ENCODE measurements around the gene NAMPT. TPM values are rescaled to one million over a fixed set of nuclear protein-coding genes. Genes with fewer than 3 reads are reported as not detected.
"Not testable (repeated sequence)": the region's sequence is repeated elsewhere in the genome, so short reads cannot be mapped to it uniquely, and the experiment has no call there.

Gene NAMPT
- total RNA-seq, 1 experiment from 2014 or later, result 33.4 TPM

DNA sequence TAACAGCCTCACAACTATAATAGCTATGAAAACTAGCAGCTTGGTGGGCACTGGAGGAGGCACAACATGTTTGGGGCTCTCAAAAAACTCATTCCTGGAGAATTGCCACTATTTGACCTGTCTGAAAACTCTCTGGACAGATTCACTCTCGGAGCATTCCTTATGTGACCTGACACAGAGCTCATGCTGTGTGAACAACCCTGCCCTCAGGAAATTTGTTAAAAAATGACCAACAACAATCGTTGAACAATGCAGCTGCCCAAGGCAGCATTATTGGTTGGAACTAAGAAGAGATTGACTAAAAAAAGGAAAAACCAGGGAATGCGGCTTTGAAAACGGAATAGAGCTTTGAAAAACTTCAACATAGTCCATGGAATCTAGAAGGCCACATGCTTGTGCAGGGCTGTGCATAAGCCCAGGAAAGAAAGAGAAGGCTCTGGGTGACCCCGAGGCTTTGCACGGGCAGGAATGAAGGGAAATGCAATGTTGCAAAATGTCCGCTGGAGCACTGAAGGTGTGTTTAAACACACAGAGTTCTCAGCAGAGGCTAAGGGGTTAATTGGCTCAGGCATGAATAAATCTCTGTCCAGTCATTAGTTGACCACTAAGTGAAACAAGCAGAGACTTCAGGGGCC is 52.8 kb downstream of the NAMPT start:
- no peak for DNase-seq (ENCODE audit: low spot score)

DNA sequence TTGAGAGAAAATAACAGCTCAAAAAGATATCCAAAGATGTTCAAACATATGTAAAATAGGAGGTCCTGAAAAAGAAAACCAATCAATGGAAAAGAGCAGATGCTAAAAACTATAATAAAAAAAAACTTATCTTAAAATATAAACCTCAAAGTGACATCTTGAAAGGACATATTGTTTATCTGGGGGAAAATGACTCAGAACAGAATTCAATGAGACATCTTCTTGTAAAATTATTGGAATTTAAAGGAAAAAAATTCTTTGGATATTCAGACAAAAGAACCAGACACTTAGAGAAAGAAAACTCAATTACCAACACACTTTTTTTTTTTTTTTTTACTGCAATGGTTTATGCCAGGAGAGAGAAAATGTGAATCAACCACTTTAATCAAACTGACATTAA is 58.9 kb downstream of the NAMPT start:
- DNase-seq (ENCODE audit: low spot score), result no peak

GRCh38 chr7:106224797-106225196 is 60.0 kb downstream of the NAMPT start:
- DNase-seq (ENCODE audit: low spot score), result no peak

- no peak for DNase-seq (ENCODE audit: low spot score)
Measured at GRCh38 chr7:106223156-106223555, 61.6 kb downstream of the NAMPT start.

- no peak for DNase-seq (ENCODE audit: low spot score)
Measured at GRCh38 chr7:106222545-106222944, 62.2 kb downstream of the NAMPT start.

DNA sequence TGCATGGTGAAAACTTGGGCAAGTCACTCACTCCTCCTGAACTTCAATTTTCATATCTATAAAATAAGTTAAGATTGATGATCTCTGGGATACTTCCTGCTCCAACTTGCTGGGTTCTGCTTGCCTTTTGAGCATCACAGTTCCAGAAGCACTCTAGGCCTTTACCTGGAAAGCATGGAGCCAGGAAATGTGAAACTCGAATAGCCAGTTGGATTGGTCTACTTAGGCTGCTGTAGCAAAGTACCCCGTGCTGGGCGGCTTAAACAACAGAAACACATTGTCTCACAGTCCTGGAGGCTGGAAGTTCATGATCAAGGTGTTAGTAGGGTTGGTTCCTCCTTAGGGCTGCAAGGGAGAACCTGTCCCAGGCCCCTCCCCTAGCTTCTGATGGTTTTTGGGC is 64.5 kb downstream of the NAMPT start:
- DNase-seq (ENCODE audit: low spot score), result peak; percentile 45

DNA sequence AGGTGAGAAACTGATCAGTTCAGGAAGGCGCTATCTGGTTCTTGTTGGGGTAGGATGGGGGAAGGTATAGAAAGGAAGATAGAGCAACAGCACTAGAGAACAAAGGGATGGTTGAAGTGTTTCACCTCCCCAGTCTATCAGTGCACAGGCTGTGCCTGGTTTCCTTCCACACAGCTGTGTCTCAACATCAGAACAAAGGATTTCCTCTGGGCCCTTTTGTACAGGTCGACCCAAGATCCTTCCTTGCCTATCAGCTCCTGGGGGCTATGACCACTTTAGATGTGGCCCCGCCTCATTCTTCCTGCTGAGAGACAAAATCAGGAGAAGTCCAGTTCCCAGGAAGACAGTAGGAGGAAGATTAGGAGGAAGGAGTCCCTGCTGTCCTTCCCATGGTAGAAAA is 65.6 kb downstream of the NAMPT start:
- DNase-seq (ENCODE audit: low spot score), result no peak

GRCh38 chr7:106218546-106218945 is 66.2 kb downstream of the NAMPT start:
- DNase-seq (ENCODE audit: low spot score), result no peak

- peak; percentile 86 for DNase-seq (ENCODE audit: low spot score)
Measured at GRCh38 chr7:106216923-106217542, 67.8 kb downstream of the NAMPT start.

DNA sequence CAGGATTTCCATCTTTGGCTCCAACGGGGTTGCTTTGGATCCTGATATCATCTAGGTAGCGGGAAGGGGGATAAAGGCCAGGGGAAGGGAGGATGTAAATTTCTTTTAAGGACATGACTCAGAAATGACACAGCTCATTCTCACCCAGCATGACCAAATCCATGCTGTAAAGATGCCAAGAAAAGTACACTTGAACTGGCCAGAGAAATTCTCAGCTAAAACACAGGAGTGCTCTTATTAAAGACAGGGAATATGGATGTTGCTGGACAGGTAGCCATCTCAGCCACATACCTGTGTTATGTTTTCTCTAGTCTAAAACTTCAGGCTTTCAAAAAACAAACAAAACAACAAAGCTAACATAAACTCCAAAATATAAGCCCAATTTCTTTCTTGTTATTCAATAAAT is 68.3 kb downstream of the NAMPT start:
- peak; percentile 84 for DNase-seq (ENCODE audit: low spot score)

- DNase-seq (ENCODE audit: low spot score), result peak; percentile 30
Measured at GRCh38 chr7:106215868-106216516, 68.8 kb downstream of the NAMPT start.

DNA sequence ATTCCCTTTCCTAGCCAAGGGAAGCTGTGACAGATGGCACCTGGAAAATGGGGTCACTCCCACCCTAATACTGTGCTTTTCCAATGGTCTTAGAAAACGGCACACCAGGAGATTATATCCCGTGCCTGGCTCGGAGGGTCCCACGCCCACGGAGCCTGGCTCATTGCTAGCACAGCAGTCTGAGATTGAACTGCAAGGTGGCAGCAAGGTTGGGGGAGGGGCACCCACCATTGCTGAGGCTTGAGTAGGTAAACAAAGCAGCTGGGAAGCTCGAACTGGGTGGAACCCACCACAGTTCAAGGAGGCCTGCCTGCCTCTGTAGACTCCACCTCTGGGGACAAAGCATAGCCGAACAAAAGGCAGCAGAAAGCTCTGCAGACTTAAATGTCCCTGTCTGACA is 75.8 kb downstream of the NAMPT start:
- DNase-seq (ENCODE audit: low spot score), result not testable (repeated sequence)

DNA sequence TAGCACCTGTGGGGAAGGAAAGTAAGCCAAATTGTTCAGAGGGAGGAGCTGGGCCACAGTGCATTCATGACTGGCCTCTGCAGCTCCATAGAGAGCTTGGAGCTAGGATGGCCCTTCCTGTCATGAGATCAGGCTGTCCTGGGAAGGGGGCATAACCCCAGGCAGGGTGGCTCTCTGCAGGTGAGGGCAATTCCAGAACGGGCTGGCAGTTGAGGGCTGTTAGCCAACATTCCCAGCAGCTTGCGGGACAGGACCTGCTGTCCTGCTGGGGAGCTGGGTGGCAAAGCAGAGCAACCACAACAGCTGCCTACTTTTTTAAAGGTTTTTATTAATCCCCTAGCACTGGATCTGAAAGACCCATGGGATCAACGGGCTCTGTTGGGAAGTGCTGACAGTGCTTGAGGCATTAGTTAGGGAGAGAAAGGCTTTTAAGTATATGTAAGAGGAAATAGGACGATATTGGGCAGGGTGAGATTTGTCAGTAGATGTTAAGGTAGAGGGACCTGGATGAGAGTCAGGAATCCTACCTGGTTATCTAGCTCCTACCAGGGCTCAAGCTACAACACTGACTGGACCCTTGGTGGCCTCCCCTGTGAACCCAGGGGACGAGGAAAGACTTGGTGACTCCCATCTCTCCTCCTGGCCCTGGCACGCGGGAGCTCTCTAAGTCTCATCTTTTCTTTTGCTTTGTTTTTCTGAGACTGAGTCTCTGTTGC is 77.8 kb downstream of the NAMPT start:
- peak; percentile 31 for DNase-seq (ENCODE audit: low spot score)

DNA sequence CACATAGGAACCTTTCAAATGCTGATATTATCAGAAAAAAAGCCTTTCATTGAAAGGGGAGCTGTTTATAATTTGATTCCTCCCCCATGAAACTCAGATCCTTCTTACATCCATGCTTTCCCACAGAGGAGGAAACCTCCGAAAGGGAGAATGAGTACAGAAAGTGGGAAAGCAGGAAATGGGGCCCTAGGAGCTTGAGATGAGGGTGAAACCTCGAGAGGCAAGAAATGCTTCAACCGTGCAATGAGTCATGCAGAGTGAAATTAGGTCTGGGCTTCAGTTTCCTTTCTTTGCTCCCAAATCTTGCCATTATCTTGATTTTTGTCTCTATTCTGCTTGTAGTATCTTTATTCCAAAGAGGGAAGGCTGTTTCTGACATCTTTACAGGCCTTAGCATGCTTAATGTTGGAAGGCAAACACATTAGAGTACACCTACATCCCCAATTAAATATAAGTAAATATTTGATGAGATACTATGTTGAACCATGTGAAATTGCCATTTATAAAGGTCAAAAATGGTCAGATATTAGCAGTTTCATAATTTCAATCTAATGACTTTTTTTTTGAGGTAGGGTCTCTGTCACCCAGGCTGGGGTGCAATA is 79.1 kb downstream of the NAMPT start:
- DNase-seq (ENCODE audit: low spot score), result no peak

GRCh38 chr7:106203473-106203872 is 81.3 kb downstream of the NAMPT start:
- no peak for DNase-seq (ENCODE audit: low spot score)

GRCh38 chr7:106201164-106201563 is 83.6 kb downstream of the NAMPT start:
- DNase-seq (ENCODE audit: low spot score), result no peak

DNA sequence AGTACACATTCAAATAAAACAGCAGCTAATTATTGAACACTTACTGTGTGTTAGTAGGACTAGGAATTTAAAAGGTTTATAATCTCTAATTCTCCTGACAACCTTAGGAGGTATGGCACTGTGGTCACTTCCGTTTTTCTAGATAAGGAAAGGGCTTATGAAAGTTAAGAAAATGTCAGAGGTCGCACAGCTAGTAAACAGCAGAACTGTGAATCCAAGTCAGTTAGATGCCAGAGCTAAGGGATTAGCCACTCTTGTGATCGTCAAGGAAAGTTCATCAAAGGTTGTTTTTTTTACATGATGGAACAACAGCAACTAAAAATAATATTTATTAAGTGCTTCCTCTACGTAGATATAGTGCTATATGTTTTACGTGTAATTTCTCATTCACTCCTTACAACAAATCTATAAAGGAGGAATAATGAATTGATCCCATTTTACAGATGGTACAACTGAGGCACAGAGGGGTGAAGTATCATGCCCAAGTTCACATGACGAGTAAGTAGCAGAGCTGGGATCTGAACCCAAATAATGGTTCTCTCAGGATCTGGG is 84.9 kb downstream of the NAMPT start:
- no peak for DNase-seq (ENCODE audit: low spot score)

DNA sequence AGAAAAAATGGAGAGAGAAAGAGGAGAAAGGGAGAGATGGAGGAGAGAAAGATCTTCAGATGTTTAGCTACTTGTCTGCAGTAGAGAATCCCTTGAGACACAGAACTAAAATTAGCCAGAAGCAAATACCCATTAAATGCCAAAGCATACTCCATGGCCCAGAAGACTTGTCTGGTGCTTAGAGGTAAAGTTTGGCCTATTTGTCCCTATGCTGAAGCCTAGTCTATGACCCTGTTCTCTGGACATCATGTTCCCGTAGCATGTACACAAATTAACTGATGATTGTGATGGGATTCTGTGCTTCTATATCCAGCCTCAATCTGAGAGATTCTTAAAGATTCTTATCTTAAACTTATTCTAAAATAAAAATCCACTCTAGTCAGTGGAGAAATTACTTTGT is 85.8 kb downstream of the NAMPT start:
- no peak for DNase-seq (ENCODE audit: low spot score)

Data from HT-29 (cell line).